GM21723 (cell line): ENCODE measurements around the gene ABCC2.
"Not testable (repeated sequence)": the region's sequence is repeated elsewhere in the genome, so short reads cannot be mapped to it uniquely, and the experiment has no call there.

ENCODE experiments used
- ATAC-seq: cut with Tn5 transposase; IDR thresholded peaks from one replicate; pipeline ENCODE4 v1.9.1; 2021; ENCODE audit warnings: mild to moderate bottlenecking, moderate library complexity; ENCODE audit not compliant: unreplicated experiment

ABCC2 gene

GRCh38 chr10:99888622-99889021 lies 106.2 kb downstream of the ABCC2 start:
- no peak for ATAC-seq

- ATAC-seq: no peak
These were observed 112.2 kb downstream of the ABCC2 start for GRCh38 chr10:99894613-99895012.

GRCh38 chr10:99895066-99895465 lies 112.6 kb downstream of the ABCC2 start:
- ATAC-seq: not testable (repeated sequence)

- no peak for ATAC-seq
These were observed 113.4 kb downstream of the ABCC2 start for GRCh38 chr10:99895867-99896266.
